GM23338 (cell line): ENCODE results near the gene CACNA2D3. TPM values are rescaled to one million over a fixed set of nuclear protein-coding genes. Genes with fewer than 3 reads are reported as not detected.

Experiments
- ATAC-seq: fragments of 200-7000 bp; cut with Tn5 transposase; 3 replicates; pipeline ENCODE4 v1.9.1; 2020
- DNase-seq: peaks from one replicate; pipeline ENCODE4 v3.0.0-alpha.2; 2015; ENCODE audit warnings: low spot score
- H2AFZ ChIP-seq: fragments of 200-600 bp; sonication (generic); 2 replicates; pipeline ENCODE4 v1.8.0; 2016; ENCODE audit warnings: antibody characterized with exemption, mild to moderate bottlenecking, moderate library complexity
- H3F3A ChIP-seq: fragments of 200-600 bp; sonication (generic); replicated peaks from 2 replicates; pipeline ENCODE4 v1.8.0; 2017; ENCODE audit warnings: antibody characterized with exemption, mixed run types, low read depth
- H3K27ac ChIP-seq: fragments of 200-600 bp; sonication (generic); 2 replicates; pipeline ENCODE4 v1.6.1; 2016; ENCODE audit warnings: low read depth
- H3K27me3 ChIP-seq: fragments of 200-600 bp; sonication (generic); 2 replicates; pipeline ENCODE4 v1.8.0; 2016; ENCODE audit warnings: mild to moderate bottlenecking, mixed run types, moderate library complexity; ENCODE audit not compliant: insufficient read depth
- H3K36me3 ChIP-seq: fragments of 200-600 bp; sonication (generic); 2 replicates; pipeline ENCODE4 v1.8.0; 2016; ENCODE audit warnings: mild to moderate bottlenecking; ENCODE audit not compliant: insufficient read depth
- H3K4me1 ChIP-seq: fragments of 200-600 bp; sonication (generic); 2 replicates; pipeline ENCODE4 v1.8.0; 2016; ENCODE audit warnings: mild to moderate bottlenecking, moderate library complexity; ENCODE audit not compliant: insufficient read depth
- H3K4me2 ChIP-seq: fragments of 200-600 bp; sonication (generic); 2 replicates; pipeline ENCODE4 v1.7.1; 2017; ENCODE audit warnings: mixed run types
- H3K4me3 ChIP-seq: fragments of 200-600 bp; sonication (generic); 2 replicates; pipeline ENCODE4 v1.6.1; 2016; ENCODE audit warnings: mixed run types
- H3K79me2 ChIP-seq: fragments of 200-600 bp; sonication (generic); replicated peaks from 2 replicates; pipeline ENCODE4 v1.8.0; 2017; ENCODE audit warnings: mild to moderate bottlenecking; ENCODE audit not compliant: insufficient read depth
- H3K9me2 ChIP-seq: fragments of 200-600 bp; sonication (generic); 2 replicates; pipeline ENCODE4 v1.8.0; 2017; ENCODE audit not compliant: insufficient read depth
- H4K20me1 ChIP-seq: fragments of 200-600 bp; sonication (generic); replicated peaks from 2 replicates; pipeline ENCODE4 v1.8.0; 2017; ENCODE audit warnings: mild to moderate bottlenecking; ENCODE audit not compliant: insufficient read depth
- H3K27ac Mint-ChIP-seq: 2 replicates; pipeline ENCODE4 v1.8.0; 2020; ENCODE audit warnings: inconsistent platforms, mild to moderate bottlenecking, moderate library complexity, mixed read lengths
- H3K27me3 Mint-ChIP-seq: 3 replicates; pipeline ENCODE4 v1.8.0; 2022; ENCODE audit warnings: low read depth, mild to moderate bottlenecking, moderate library complexity, mixed read lengths, inconsistent platforms; ENCODE audit not compliant: insufficient read depth, poor library complexity
- H3K36me3 Mint-ChIP-seq: 3 replicates; pipeline ENCODE4 v1.8.0; 2021; ENCODE audit warnings: low read depth, mild to moderate bottlenecking, inconsistent platforms, moderate library complexity, mixed read lengths
- H3K4me1 Mint-ChIP-seq: 3 replicates; pipeline ENCODE4 v1.8.0; 2020; ENCODE audit warnings: mild to moderate bottlenecking, inconsistent platforms, mixed read lengths
- H3K4me3 Mint-ChIP-seq: 3 replicates; pipeline ENCODE4 v1.8.0; 2021; ENCODE audit warnings: moderate library complexity, mild to moderate bottlenecking, inconsistent platforms, mixed read lengths
- H3K9me3 Mint-ChIP-seq: 3 replicates; pipeline ENCODE4 v1.8.0; 2020; ENCODE audit warnings: moderate library complexity, mild to moderate bottlenecking, inconsistent platforms, mixed read lengths
- CREB1 ChIP-seq: fragments of 250-450 bp; sonication (Bioruptor Pico); IDR thresholded peaks from 2 replicates; pipeline ENCODE4 v1.5.0; 2020; ENCODE audit warnings: low read depth, mild to moderate bottlenecking, moderate library complexity
- EZH2 ChIP-seq: fragments of 200-600 bp; sonication (generic); IDR thresholded peaks from one replicate; pipeline ENCODE4 v1.8.0; 2017; ENCODE audit warnings: antibody characterized with exemption, mild to moderate bottlenecking, low read depth; ENCODE audit not compliant: unreplicated experiment
- EZH2phosphoT487 ChIP-seq: fragments of 200-600 bp; sonication (generic); IDR thresholded peaks from one replicate; pipeline ENCODE4 v1.8.1; 2018; ENCODE audit warnings: antibody characterized with exemption; ENCODE audit not compliant: unreplicated experiment
- JUNB ChIP-seq: IDR thresholded peaks from one replicate; pipeline ENCODE4 v1.6.1; 2016; ENCODE audit warnings: antibody characterized with exemption; ENCODE audit not compliant: unreplicated experiment
- NANOG ChIP-seq: IDR thresholded peaks from 2 replicates; pipeline ENCODE4 v1.6.1; 2016; ENCODE audit warnings: antibody characterized with exemption, borderline replicate concordance
- POLR2AphosphoS5 ChIP-seq: IDR thresholded peaks from 2 replicates; pipeline ENCODE4 v1.6.1; 2016; ENCODE audit warnings: antibody characterized with exemption, low read depth
- STAT1 ChIP-seq: IDR thresholded peaks from one replicate; pipeline ENCODE4 v1.6.1; 2016; ENCODE audit warnings: antibody characterized with exemption; ENCODE audit not compliant: unreplicated experiment
- ZNF114 ChIP-seq: fragments of 250-450 bp; sonication (Bioruptor Pico); IDR thresholded peaks from 2 replicates; pipeline ENCODE4 v1.5.0; 2020; ENCODE audit warnings: mild to moderate bottlenecking, moderate library complexity
- ZNF331 ChIP-seq: fragments of 250-450 bp; sonication (Bioruptor Pico); IDR thresholded peaks from 2 replicates; pipeline ENCODE4 v1.5.0; 2020; ENCODE audit warnings: low read depth, mild to moderate bottlenecking, moderate library complexity
- polyA plus RNA-seq: library from polyadenylated mRNA; unstranded; fragments of >200 nt; fragmentation: Nextera tagmentation; extraction: Ambion mirVana; gene quantifications from 2 replicates; pipeline ENCODE4 v1.2.1, GENCODE V29; 2016
- total RNA-seq: library from RNA; depleted of rRNA; stranded (reverse); fragments of >200 nt; shearing (Covaris generic); gene quantifications from 2 replicates; pipeline ENCODE4 v1.2.3, GENCODE V29; 2014
- TF ChIP-seq, protein P1 (sequence below): IDR thresholded peaks from 2 replicates; pipeline ENCODE4 v1.6.1; 2016; ENCODE audit warnings: antibody characterized with exemption
- TF ChIP-seq, protein P2 (sequence below): fragments of 250-450 bp; sonication (Bioruptor Pico); IDR thresholded peaks from 2 replicates; pipeline ENCODE4 v1.5.0; 2020; ENCODE audit warnings: mild to moderate bottlenecking, moderate library complexity
- TF ChIP-seq, protein P3 (sequence below), 2 experiments: fragments of 200-600 bp in 1 of 2; sonication (generic) in 1 of 2; conservative IDR thresholded peaks; 2 replicates each; pipeline versions ENCODE4 v1.5.1 to v1.6.1; 2016 to 2017; ENCODE audit warnings: antibody characterized with exemption in 2 of 2, low read depth in 2 of 2, mild to moderate bottlenecking in 2 of 2, moderate library complexity in 1 of 2
- TF ChIP-seq, protein P4 (sequence below): IDR thresholded peaks from one replicate; pipeline ENCODE4 v1.6.1; 2018; ENCODE audit warnings: antibody characterized with exemption; ENCODE audit not compliant: unreplicated experiment

Gene CACNA2D3
- total and polyA plus RNA-seq, 2 experiments from 2014 or later = 2.2 to 2.3 TPM

DNA sequence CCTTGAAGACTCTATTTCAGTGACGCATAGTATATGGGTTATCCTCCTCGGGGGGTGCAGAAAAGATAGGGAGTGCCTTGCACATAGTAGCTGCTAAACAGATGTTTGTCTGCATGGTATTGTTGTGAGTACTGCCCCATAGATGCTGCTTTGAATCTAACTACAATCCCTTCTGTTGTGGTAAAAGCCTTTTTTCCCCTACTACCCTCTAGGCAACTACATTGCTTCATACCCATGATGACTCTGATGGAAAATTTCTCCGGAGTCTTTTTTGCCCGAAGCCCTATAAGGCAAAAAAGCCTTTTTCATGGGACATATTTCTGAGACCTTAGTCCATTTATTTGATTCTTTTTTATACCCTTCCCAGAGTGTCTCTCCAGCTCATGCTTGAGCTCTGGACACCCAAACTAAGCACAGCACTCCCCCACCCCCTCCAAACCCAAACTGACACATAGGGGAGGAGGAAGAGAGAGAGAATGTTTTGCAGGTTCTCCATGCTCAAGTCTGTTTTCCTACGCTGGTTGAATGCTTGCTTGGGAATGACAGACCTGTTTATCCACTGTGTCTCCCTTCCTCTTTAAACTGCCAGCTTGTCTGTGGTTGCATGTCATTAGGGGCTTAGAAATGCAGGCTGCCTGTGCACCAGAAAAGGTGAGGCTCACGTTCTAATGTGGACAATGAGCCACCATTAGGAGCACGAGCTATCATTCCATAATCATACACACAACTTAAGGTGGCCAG is 752.6 kb downstream of the CACNA2D3 start:
- Histone ChIP-seq H3K9me2 (no peaks in the 10 kb centered on the region), H3K4me2 (no peak overlapping the region), H2AFZ (no peak overlapping the region), H3K4me1 (no peaks in the 10 kb centered on the region), H4K20me1 (no peaks in the 10 kb centered on the region), H3F3A (no peaks in the 10 kb centered on the region), H3K4me3 (no peak overlapping the region), H3K27me3 (no peaks in the 10 kb centered on the region), H3K27ac (no peak overlapping the region), H3K79me2 (no peaks in the 10 kb centered on the region), H3K36me3 (no peaks in the 10 kb centered on the region)
- no peak overlapping the region for H3K27ac Mint-ChIP-seq
- DNase-seq (no peak), ATAC-seq (no peak)
- H3K4me3 Mint-ChIP-seq = no peak overlapping the region
- H3K4me1 Mint-ChIP-seq = peaks cover 32% of the 10 kb centered on the region
- TF ChIP-seq EZH2phosphoT487 (no peak), CREB1 (CRISPR knock-in tag) (no peak), POLR2AphosphoS5 (no peak), NANOG (no peak), ZNF331 (CRISPR knock-in tag) (no peak), EZH2 (no peak), STAT1 (no peak), ZNF114 (CRISPR knock-in tag) (no peak), JUNB (no peak)
- TF ChIP-seq, protein P1, sequence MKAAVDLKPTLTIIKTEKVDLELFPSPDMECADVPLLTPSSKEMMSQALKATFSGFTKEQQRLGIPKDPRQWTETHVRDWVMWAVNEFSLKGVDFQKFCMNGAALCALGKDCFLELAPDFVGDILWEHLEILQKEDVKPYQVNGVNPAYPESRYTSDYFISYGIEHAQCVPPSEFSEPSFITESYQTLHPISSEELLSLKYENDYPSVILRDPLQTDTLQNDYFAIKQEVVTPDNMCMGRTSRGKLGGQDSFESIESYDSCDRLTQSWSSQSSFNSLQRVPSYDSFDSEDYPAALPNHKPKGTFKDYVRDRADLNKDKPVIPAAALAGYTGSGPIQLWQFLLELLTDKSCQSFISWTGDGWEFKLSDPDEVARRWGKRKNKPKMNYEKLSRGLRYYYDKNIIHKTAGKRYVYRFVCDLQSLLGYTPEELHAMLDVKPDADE = no peak
- TF ChIP-seq, protein P2, sequence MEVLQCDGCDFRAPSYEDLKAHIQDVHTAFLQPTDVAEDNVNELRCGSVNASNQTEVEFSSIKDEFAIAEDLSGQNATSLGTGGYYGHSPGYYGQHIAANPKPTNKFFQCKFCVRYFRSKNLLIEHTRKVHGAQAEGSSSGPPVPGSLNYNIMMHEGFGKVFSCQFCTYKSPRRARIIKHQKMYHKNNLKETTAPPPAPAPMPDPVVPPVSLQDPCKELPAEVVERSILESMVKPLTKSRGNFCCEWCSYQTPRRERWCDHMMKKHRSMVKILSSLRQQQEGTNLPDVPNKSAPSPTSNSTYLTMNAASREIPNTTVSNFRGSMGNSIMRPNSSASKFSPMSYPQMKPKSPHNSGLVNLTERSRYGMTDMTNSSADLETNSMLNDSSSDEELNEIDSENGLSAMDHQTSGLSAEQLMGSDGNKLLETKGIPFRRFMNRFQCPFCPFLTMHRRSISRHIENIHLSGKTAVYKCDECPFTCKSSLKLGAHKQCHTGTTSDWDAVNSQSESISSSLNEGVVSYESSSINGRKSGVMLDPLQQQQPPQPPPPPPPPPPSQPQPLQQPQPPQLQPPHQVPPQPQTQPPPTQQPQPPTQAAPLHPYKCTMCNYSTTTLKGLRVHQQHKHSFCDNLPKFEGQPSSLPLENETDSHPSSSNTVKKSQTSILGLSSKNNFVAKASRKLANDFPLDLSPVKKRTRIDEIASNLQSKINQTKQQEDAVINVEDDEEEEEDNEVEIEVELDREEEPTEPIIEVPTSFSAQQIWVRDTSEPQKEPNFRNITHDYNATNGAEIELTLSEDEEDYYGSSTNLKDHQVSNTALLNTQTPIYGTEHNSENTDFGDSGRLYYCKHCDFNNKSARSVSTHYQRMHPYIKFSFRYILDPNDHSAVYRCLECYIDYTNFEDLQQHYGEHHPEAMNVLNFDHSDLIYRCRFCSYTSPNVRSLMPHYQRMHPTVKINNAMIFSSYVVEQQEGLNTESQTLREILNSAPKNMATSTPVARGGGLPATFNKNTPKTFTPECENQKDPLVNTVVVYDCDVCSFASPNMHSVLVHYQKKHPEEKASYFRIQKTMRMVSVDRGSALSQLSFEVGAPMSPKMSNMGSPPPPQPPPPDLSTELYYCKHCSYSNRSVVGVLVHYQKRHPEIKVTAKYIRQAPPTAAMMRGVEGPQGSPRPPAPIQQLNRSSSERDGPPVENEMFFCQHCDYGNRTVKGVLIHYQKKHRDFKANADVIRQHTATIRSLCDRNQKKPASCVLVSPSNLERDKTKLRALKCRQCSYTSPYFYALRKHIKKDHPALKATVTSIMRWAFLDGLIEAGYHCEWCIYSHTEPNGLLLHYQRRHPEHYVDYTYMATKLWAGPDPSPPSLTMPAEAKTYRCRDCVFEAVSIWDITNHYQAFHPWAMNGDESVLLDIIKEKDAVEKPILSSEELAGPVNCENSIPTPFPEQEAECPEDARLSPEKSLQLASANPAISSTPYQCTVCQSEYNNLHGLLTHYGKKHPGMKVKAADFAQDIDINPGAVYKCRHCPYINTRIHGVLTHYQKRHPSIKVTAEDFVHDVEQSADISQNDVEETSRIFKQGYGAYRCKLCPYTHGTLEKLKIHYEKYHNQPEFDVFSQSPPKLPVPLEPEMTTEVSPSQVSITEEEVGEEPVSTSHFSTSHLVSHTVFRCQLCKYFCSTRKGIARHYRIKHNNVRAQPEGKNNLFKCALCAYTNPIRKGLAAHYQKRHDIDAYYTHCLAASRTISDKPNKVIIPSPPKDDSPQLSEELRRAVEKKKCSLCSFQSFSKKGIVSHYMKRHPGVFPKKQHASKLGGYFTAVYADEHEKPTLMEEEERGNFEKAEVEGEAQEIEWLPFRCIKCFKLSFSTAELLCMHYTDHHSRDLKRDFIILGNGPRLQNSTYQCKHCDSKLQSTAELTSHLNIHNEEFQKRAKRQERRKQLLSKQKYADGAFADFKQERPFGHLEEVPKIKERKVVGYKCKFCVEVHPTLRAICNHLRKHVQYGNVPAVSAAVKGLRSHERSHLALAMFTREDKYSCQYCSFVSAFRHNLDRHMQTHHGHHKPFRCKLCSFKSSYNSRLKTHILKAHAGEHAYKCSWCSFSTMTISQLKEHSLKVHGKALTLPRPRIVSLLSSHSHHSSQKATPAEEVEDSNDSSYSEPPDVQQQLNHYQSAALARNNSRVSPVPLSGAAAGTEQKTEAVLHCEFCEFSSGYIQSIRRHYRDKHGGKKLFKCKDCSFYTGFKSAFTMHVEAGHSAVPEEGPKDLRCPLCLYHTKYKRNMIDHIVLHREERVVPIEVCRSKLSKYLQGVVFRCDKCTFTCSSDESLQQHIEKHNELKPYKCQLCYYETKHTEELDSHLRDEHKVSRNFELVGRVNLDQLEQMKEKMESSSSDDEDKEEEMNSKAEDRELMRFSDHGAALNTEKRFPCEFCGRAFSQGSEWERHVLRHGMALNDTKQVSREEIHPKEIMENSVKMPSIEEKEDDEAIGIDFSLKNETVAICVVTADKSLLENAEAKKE = no peak
- TF ChIP-seq, protein P3, sequence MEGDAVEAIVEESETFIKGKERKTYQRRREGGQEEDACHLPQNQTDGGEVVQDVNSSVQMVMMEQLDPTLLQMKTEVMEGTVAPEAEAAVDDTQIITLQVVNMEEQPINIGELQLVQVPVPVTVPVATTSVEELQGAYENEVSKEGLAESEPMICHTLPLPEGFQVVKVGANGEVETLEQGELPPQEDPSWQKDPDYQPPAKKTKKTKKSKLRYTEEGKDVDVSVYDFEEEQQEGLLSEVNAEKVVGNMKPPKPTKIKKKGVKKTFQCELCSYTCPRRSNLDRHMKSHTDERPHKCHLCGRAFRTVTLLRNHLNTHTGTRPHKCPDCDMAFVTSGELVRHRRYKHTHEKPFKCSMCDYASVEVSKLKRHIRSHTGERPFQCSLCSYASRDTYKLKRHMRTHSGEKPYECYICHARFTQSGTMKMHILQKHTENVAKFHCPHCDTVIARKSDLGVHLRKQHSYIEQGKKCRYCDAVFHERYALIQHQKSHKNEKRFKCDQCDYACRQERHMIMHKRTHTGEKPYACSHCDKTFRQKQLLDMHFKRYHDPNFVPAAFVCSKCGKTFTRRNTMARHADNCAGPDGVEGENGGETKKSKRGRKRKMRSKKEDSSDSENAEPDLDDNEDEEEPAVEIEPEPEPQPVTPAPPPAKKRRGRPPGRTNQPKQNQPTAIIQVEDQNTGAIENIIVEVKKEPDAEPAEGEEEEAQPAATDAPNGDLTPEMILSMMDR (conservative IDR thresholded peaks at IDR 0.05; ENCODE audit: low read depth in 2 of 2) = no peak
- TF ChIP-seq, protein P4, sequence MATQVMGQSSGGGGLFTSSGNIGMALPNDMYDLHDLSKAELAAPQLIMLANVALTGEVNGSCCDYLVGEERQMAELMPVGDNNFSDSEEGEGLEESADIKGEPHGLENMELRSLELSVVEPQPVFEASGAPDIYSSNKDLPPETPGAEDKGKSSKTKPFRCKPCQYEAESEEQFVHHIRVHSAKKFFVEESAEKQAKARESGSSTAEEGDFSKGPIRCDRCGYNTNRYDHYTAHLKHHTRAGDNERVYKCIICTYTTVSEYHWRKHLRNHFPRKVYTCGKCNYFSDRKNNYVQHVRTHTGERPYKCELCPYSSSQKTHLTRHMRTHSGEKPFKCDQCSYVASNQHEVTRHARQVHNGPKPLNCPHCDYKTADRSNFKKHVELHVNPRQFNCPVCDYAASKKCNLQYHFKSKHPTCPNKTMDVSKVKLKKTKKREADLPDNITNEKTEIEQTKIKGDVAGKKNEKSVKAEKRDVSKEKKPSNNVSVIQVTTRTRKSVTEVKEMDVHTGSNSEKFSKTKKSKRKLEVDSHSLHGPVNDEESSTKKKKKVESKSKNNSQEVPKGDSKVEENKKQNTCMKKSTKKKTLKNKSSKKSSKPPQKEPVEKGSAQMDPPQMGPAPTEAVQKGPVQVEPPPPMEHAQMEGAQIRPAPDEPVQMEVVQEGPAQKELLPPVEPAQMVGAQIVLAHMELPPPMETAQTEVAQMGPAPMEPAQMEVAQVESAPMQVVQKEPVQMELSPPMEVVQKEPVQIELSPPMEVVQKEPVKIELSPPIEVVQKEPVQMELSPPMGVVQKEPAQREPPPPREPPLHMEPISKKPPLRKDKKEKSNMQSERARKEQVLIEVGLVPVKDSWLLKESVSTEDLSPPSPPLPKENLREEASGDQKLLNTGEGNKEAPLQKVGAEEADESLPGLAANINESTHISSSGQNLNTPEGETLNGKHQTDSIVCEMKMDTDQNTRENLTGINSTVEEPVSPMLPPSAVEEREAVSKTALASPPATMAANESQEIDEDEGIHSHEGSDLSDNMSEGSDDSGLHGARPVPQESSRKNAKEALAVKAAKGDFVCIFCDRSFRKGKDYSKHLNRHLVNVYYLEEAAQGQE = no peak
- peaks cover 3% of the 10 kb centered on the region for H3K27me3 Mint-ChIP-seq
- no peaks in the 10 kb centered on the region; the same call in 2 of the 3 replicates for H3K36me3 Mint-ChIP-seq
- H3K9me3 Mint-ChIP-seq = no peaks in the 10 kb centered on the region
